Urothelium cell line (cell line): ENCODE measurements around the gene GSTCD.

ENCODE experiments used
- DNase-seq: peaks from one replicate; pipeline ENCODE4 v3.0.0; 2011; ENCODE audit warnings: low spot score, mixed read lengths
- FAIRE-seq: peaks from 2 replicates; lab custom pipeline; 2011; peaks lifted over from hg19 to GRCh38; lab: Jason Lieb, UNC

Gene GSTCD

DNA sequence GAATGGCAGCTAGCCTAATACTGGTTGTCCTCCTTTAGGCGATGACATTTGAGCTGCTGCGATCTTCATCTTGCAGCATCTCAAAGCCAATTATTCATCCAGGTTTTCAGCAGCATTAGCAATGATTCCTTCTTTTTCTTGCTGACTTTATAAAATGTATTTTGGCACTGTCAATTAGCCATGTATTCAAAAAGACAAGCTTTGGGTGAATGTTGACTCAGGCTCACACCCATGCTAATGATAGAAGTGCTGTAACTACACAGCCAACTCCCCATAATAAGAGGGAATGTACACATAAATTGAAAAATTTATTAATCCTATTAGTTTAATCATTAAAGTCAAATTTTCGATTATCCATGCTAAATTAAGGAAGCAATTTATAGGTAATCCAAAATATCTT is 162.4 kb downstream of the GSTCD start:
- no peak for DNase-seq
- FAIRE-seq = no peak

DNA sequence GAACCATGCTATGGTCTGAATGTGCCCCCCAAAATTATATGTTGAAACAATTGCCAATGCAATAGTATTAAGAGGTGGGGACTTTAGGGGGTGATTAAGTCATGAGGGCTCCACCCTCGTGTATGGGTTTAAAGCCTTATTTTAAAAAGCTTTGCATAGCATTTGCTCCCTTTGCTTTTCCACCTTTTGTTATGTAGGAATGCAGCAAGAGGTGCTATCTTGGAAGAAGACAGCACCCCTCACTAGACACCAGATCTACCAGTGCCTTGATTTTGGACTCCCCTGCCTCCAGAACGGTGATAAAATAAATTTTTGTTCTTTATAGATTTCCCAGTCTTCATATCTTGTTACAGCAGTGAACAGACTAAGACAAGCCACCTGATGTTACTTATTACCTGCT is 163.4 kb downstream of the GSTCD start:
- FAIRE-seq (no peak), DNase-seq (no peak)

DNA sequence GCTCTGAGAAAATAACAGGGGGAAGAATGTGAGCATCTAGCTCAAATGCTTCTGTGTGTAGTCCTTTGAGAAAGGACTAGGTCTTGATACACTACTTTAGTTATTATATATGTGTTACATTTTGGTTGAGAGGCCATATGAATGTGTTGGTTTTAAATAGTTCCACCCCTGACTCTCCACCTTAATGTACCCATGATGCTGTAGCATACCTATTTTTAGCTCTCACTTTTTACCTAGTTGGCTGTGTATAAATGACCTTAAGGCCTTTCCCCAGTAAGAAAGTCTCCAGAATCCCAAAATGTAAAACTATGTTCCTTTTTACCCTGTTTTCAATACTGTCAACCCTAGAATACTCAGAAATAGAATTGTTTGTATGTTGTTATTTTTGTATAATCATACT is 166.6 kb downstream of the GSTCD start:
- DNase-seq (no peak), FAIRE-seq (no peak)

DNA sequence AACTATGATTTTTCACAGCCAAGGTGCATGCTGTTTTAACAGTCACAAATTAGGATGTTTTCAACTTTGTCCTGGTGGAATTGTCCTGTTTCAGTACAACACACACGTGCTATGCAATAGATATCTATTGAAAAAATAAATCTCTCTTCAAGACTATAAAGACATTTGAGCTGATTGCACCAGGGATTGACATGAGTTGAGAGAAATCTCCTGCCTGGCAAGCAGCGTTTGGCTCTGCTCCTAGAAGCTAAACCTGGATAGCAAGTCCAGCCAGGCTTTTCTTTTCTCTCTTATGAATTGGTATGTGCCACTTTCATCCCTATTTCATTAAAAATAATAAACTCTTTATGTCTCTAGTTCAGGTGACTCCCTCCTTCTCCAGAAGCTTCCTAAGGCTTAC is 170.1 kb downstream of the GSTCD start:
- FAIRE-seq (no peak), DNase-seq (no peak)

DNA sequence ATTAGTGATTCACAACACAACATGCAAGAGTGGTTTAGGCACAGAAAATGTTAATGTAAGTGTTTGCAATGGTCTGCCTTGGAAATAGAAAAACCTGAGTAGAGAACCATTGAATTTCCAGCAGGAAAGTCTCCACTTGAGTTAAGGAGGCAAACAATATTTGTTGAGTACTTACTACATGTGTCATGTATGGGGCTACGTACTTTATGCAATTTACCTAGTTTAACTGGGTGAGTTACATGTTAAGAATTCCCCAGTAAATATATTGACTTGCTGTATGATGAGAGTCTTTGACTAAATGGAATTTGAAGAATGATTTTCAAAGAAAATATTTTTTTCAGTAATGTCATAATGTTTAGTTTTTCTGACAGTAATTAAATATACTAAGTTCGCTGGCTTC is 178.9 kb downstream of the GSTCD start:
- FAIRE-seq = no peak

DNA sequence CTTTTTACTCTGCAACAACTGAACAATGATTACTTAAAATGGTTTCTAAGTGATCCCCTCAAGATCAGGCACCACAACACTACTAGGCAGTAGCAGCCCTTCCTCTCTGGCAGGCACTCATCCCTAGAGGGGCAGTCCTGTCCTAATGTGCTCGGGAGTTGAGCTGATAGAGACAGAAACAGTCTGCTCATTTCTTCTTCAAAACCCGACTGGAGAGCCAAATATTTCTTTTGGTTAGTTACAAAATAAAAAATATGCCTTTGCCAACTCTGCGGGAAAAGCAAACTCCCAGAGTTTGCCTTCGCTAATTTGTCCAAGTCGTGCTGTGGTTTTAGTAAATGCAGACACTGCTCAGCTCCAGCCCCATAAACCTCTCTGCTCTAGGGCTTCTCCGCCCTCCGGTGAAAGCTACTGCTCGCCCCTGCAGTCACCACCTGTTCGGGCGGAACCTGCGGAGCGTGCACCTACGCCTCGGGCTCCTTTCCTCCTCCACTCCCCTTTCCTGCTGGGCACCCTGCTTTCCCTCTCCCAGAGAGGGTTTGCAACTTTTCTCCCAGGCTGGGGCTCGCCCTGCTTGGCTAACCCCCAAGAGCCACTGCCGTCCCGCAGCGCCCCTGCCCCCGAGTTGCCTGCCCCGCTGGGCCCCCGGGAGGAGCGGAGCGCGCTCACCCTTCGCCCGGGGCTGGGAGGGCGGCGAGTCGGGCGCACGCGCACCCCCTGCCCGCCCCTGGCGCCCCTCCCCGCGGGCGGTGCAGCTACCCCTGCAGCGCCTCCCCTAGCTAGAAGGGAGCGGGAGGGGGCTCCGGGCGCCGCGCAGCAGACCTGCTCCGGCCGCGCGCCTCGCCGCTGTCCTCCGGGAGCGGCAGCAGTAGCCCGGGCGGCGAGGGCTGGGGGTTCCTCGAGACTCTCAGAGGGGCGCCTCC is 186.3 kb downstream of the GSTCD start, which contains the start of gene NPNT:
TSS of gene NPNT (plus strand) at position 812 of the 923 bp plus-strand sequence. CDS start 182 bp downstream, outside the sequence.
- DNase-seq = no peak
- FAIRE-seq = no peak

More for the DNA sequence above, 178.9 kb downstream of the GSTCD start:
- DNase-seq = no peak

DNA sequence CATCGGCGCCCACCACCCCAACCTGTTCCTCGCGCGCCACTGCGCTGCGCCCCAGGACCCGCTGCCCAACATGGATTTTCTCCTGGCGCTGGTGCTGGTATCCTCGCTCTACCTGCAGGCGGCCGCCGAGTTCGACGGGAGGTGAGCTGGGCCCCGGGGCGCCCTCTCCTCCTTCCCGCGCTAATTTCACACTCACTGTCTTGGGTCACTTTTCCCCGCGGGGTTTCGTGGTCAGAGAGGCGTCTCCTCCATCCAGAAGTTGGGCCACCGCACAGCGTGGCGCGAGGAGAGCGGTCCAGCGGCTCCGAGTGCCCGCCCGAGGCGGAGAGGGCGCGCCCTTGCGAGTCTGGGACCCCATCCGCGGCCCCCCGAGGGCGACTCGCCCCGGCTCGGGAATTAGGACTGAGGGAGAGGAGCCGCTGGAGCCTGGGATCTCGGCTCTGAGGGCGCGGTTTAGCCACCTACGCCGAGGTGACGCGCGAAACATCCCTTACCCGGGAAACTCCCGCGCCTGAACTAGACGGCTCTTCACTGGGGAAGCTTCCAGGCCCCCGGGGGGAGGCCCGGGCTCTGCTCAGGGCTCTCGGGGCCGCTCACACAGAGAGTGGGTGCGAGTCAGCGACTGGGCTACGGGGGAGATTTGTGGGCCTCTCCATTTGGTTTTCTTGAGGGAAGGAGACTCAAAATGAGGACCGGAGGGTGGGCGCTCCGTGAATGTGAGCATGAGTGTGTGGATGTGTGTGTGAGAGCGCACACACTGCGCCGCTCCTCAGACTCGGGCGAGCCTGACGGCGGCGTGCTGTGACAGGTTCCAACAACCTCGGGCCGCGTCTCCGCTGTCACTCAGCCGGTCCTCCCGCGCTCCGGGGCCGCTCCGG is 187.2 kb downstream of the GSTCD start:
- DNase-seq = no peak
- FAIRE-seq = no peak

DNA sequence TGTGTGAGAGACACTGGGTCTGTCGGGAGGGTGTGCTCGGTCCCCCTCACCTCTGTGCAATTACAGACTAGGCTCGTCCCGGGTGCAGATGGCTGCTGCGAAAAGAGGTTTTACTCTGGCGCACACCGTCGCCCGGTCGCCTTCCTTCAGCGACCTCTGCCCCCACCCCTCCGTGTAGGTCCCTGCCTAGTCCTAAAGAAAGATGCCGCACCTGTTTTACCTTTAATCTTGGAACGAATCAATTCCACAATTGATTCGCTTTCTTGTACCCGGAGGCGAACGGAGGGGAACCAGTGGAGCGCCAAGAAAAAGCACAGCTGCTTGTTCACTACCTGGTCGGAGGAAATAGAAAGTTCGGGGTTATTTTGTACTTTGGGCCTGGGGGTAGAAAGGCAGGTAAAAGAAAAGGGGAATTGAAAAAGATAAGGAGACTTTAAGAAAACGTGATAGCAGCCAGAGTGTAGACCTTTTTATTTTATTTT is 187.9 kb downstream of the GSTCD start:
- FAIRE-seq (no peak), DNase-seq (no peak)
